AG04449 (cell line): ENCODE measurements around the gene SELENOH.

Experiments used
- CTCF ChIA-PET: fragments of 350-600 bp; formaldehyde crosslinking; extraction: SDS; loops from one replicate; lab custom pipeline; 2021; ENCODE audit warnings: antibody characterized with exemption; lab: Yijun Ruan, JAX
- POLR2A ChIA-PET: fragments of 400-600, 350-600 bp; formaldehyde crosslinking; extraction: SDS; loops from one replicate; lab custom pipeline; 2020; ENCODE audit warnings: antibody characterized with exemption, inconsistent platforms; lab: Yijun Ruan, JAX
- DNase-seq: peaks from one replicate; pipeline ENCODE4 v3.0.0-alpha.2; 2010; ENCODE audit warnings: low read depth, low spot score
- H3K4me3 ChIP-seq: 2 replicates; pipeline ENCODE4 v1.5.1; 2011; ENCODE audit warnings: low read depth, mild to moderate bottlenecking, control low read depth, low read length
- CTCF ChIP-seq: IDR thresholded peaks from one replicate; pipeline ENCODE4 v1.5.1; 2011; ENCODE audit warnings: mild to moderate bottlenecking, moderate library complexity, low read length, control low read depth, inconsistent platforms; ENCODE audit not compliant: insufficient read depth; ENCODE audit errors: missing control alignments

Gene SELENOH

GRCh38 chr11:57779276-57779675 lies 38.0 kb downstream of the SELENOH start:
- no peak for TF ChIP-seq CTCF
- no peak for DNase-seq
- ChIA-PET POLR2A (interaction anchor here (1.0 to 2.1 kb wide), 4 partner anchors 12 to 18 kb away, joined by 4 to 14 read pairs (median 6); partner anchors contain the start of gene CTNND1), CTCF (interaction anchor here (1.1 to 12.0 kb wide), 6 partner anchors 12 to 432 kb away, joined by 3 to 114 read pairs (median 4); partner anchors contain the start of gene CTNND1)
- no peak overlapping the region for H3K4me3 ChIP-seq

- DNase-seq: no peak
- no peak for TF ChIP-seq CTCF
- ChIA-PET CTCF (interaction anchor here (5.6 to 12.0 kb wide), 2 partner anchors 18 to 20 kb away, joined by 42 to 114 read pairs; partner anchors contain the start of gene CTNND1), POLR2A (interaction anchor here (1.5 kb wide), 1 partner anchor 20 kb away, joined by 4 read pairs; the partner anchor contains the start of gene CTNND1)
- H3K4me3 ChIP-seq: no peak overlapping the region
These were observed 40.2 kb downstream of the SELENOH start for GRCh38 chr11:57781529-57781943.

GRCh38 chr11:57785072-57785471 lies 43.8 kb downstream of the SELENOH start:
- ChIA-PET CTCF (interaction anchor here (0.9 to 12.0 kb wide), 4 partner anchors 17 to 38 kb away, joined by 3 to 114 read pairs (median 5); partner anchors contain the start of gene BTBD18), POLR2A (interaction anchor here (1.3 kb wide), 1 partner anchor 23 kb away, joined by 6 read pairs; the partner anchor contains the start of gene CTNND1)
- H3K4me3 ChIP-seq: no peak overlapping the region
- TF ChIP-seq CTCF: no peak
- DNase-seq: no peak

GRCh38 chr11:57786436-57786835 lies 45.1 kb downstream of the SELENOH start:
- CTCF ChIA-PET: interaction anchor here (1.3 to 1.4 kb wide), 2 partner anchors 14 to 15 kb away, joined by 4 to 13 read pairs; no protein-coding TSS in a partner anchor
- no peak for DNase-seq
- POLR2A ChIA-PET: interaction anchor here (1.0 kb wide), 1 partner anchor 8 kb away, joined by 5 read pairs; no protein-coding TSS in a partner anchor

GRCh38 chr11:57787006-57787604 lies 45.8 kb downstream of the SELENOH start:
- TF ChIP-seq CTCF: no peak
- POLR2A ChIA-PET: interaction anchor here (1.0 kb wide), 1 partner anchor 9 kb away, joined by 5 read pairs; no protein-coding TSS in a partner anchor

More at GRCh38 chr11:57786436-57786835, 45.1 kb downstream of the SELENOH start:
- no peak overlapping the region for H3K4me3 ChIP-seq
- TF ChIP-seq CTCF: no peak

GRCh38 chr11:57787920-57788702 lies 46.8 kb downstream of the SELENOH start:
- no peak for TF ChIP-seq CTCF
- no peak overlapping the region for H3K4me3 ChIP-seq
- DNase-seq: no peak
- ChIA-PET CTCF (interaction anchor here (1.4 to 4.8 kb wide), 3 partner anchors 12 to 36 kb away, joined by 3 to 45 read pairs (median 8); partner anchors contain the start of gene BTBD18), POLR2A (no interaction called here)

More at GRCh38 chr11:57787006-57787604, 45.8 kb downstream of the SELENOH start:
- H3K4me3 ChIP-seq: no peak overlapping the region
- DNase-seq: no peak
- CTCF ChIA-PET: interaction anchor here (1.3 to 1.4 kb wide), 2 partner anchors 13 to 15 kb away, joined by 4 to 13 read pairs; no protein-coding TSS in a partner anchor
